Measurements from ENCODE around the gene SAMD11. TPM values are rescaled to one million over a fixed set of nuclear protein-coding genes. Genes with fewer than 3 reads are reported as not detected.
"Not testable (repeated sequence)": the region's sequence is repeated elsewhere in the genome, so short reads cannot be mapped to it uniquely, and the experiment has no call there.

Gene SAMD11
- polyA plus RNA-seq, 1 donor from 2014 or later: 21.6 TPM

- no peak for TF ChIP-seq EZH2 (IDR thresholded peaks at IDR 0.05; ENCODE audit: borderline replicate concordance, insufficient read depth, low read length, poor library complexity, severe bottlenecking)
- TF ChIP-seq REST (IDR thresholded peaks at IDR 0.05; ENCODE audit: borderline replicate concordance): no peak
- no peak for TF ChIP-seq SMC3 (conservative IDR thresholded peaks at IDR 0.05; ENCODE audit: poor library complexity)
- H3K27me3 ChIP-seq (ENCODE audit: insufficient read depth, low read depth, low read length): peaks cover 24% of the 10 kb centered on the region
These were observed 22.2 kb downstream of the SAMD11 start for GRCh38 chr1:945688-946556.

GRCh38 chr1:946811-947210, 23.1 kb downstream of the SAMD11 start:
- H3K9me2 ChIP-seq (ENCODE audit: insufficient read depth, low read length); H3K36me3 ChIP-seq (ENCODE audit: insufficient read depth, low read length); H3K79me2 ChIP-seq (replicated peaks; ENCODE audit: insufficient read depth, low read length): not testable (repeated sequence)

More at GRCh38 chr1:945688-946556, 22.2 kb downstream of the SAMD11 start:
- Histone ChIP-seq H2AFZ (ENCODE audit: low read depth, low read length) (no peak overlapping the region), H3K9me2 (ENCODE audit: insufficient read depth, low read length) (no peaks in the 10 kb centered on the region), H3K9me3 (ENCODE audit: low read length) (no peaks in the 10 kb centered on the region), H4K20me1 (ENCODE audit: insufficient read depth) (no peaks in the 10 kb centered on the region), H3K4me2 (ENCODE audit: low read length) (no peak overlapping the region), H3F3A (ENCODE audit: insufficient read depth, low read length, poor library complexity, severe bottlenecking) (no peaks in the 10 kb centered on the region), H3K79me2 (replicated peaks; ENCODE audit: insufficient read depth, low read length) (no peaks in the 10 kb centered on the region), H3K27ac (ENCODE audit: low read length) (no peak overlapping the region), H3K36me3 (ENCODE audit: insufficient read depth, low read length) (peaks cover 4% of the 10 kb centered on the region), H3K4me3 (ENCODE audit: low read length) (no peak overlapping the region), H3K9ac (ENCODE audit: low read length) (no peak overlapping the region)

GRCh38 chr1:947958-948357, 24.2 kb downstream of the SAMD11 start:
- no peak overlapping the region for H2AFZ ChIP-seq (ENCODE audit: low read depth, low read length)
- peaks cover 4% of the 10 kb centered on the region for H3K36me3 ChIP-seq (ENCODE audit: insufficient read depth, low read length)
- H3K9me3 ChIP-seq (ENCODE audit: low read length): no peaks in the 10 kb centered on the region
- H3K27me3 ChIP-seq (ENCODE audit: insufficient read depth, low read depth, low read length): peaks cover 7% of the 10 kb centered on the region
- no peaks in the 10 kb centered on the region for H3F3A ChIP-seq (ENCODE audit: insufficient read depth, low read length, poor library complexity, severe bottlenecking)
- no peak overlapping the region for H3K9ac ChIP-seq (ENCODE audit: low read length)
- TF ChIP-seq REST (IDR thresholded peaks at IDR 0.05; ENCODE audit: borderline replicate concordance): no peak
- TF ChIP-seq MXI1 (conservative IDR thresholded peaks at IDR 0.05; ENCODE audit: poor library complexity, severe bottlenecking): no peak
- TF ChIP-seq EZH2 (IDR thresholded peaks at IDR 0.05; ENCODE audit: borderline replicate concordance, insufficient read depth, low read length, poor library complexity, severe bottlenecking): no peak
- TF ChIP-seq TAF1 (IDR thresholded peaks at IDR 0.05; ENCODE audit: low read depth): no peak
- no peak for TF ChIP-seq EP300 (conservative IDR thresholded peaks at IDR 0.05; ENCODE audit: poor library complexity, severe bottlenecking)
- no peak for TF ChIP-seq CTCF (IDR thresholded peaks at IDR 0.05; ENCODE audit: poor library complexity, severe bottlenecking)
- TF ChIP-seq RAD21 (conservative IDR thresholded peaks at IDR 0.05): no peak
- TF ChIP-seq SMC3 (conservative IDR thresholded peaks at IDR 0.05; ENCODE audit: poor library complexity): no peak
- no peak for TF ChIP-seq POLR2AphosphoS5 (IDR thresholded peaks at IDR 0.05)
- H3K4me2 ChIP-seq (ENCODE audit: low read length): no peak overlapping the region
- no peaks in the 10 kb centered on the region for H3K79me2 ChIP-seq (replicated peaks; ENCODE audit: insufficient read depth, low read length)
- H4K20me1 ChIP-seq (ENCODE audit: insufficient read depth): no peaks in the 10 kb centered on the region
- H3K27ac ChIP-seq (ENCODE audit: low read length): no peak overlapping the region
- H3K4me3 ChIP-seq (ENCODE audit: low read length): no peak overlapping the region
- H3K9me2 ChIP-seq (ENCODE audit: insufficient read depth, low read length): no peaks in the 10 kb centered on the region

More at GRCh38 chr1:946811-947210, 23.1 kb downstream of the SAMD11 start:
- not testable (repeated sequence) for H3K9ac ChIP-seq (ENCODE audit: low read length); H4K20me1 ChIP-seq (ENCODE audit: insufficient read depth); H2AFZ ChIP-seq (ENCODE audit: low read depth, low read length); H3K4me2 ChIP-seq (ENCODE audit: low read length); H3F3A ChIP-seq (ENCODE audit: insufficient read depth, low read length, poor library complexity, severe bottlenecking); H3K4me3 ChIP-seq (ENCODE audit: low read length); H3K9me3 ChIP-seq (ENCODE audit: low read length); H3K27ac ChIP-seq (ENCODE audit: low read length)
- H3K27me3 ChIP-seq (ENCODE audit: insufficient read depth, low read depth, low read length): peaks cover 16% of the 10 kb centered on the region

All from neural cell (in vitro differentiated cells).